ENCODE data around the gene PRDX1. TPM values are rescaled to one million over a fixed set of nuclear protein-coding genes. Genes with fewer than 3 reads are reported as not detected.

The PRDX1 gene
- total RNA-seq, 1 donor from 2014 or later, result 351 TPM

GRCh38 chr1:45554198-45554597 lies 32.5 kb upstream of the PRDX1 start:
- ATAC-seq (ENCODE audit: low read depth), result no peak
- Mint-ChIP-seq H3K36me3 (ENCODE audit: low read depth) (peaks cover 43% of the 10 kb centered on the region), H3K27ac (no peak overlapping the region), H3K9me3 (no peaks in the 10 kb centered on the region), H3K4me3 (no peak overlapping the region), H3K27me3 (no peaks in the 10 kb centered on the region), H3K4me1 (peaks cover 33% of the 10 kb centered on the region)
- ChIA-PET CTCF (interaction anchor here (0.7 kb wide), 1 partner anchor 42 kb away, joined by 3 read pairs; no protein-coding TSS in a partner anchor), POLR2A (interaction anchor here (0.9 to 13.9 kb wide), 3 partner anchors 9 to 33 kb away, joined by 3 to 457 read pairs (median 6); partner anchors contain the start of gene PRDX1)
- DNase-seq, result no peak
- TF ChIP-seq CTCF (IDR thresholded peaks at IDR 0.05), result no peak
- intact Hi-C loops (cut with micrococcal nuclease), result no loop called here

GRCh38 chr1:45552331-45552730 lies 30.6 kb upstream of the PRDX1 start:
- TF ChIP-seq CTCF (IDR thresholded peaks at IDR 0.05), result no peak
- H3K27ac Mint-ChIP-seq, result no peak overlapping the region
- ATAC-seq (ENCODE audit: low read depth) (no peak), DNase-seq (no peak)
- no peaks in the 10 kb centered on the region for H3K9me3 Mint-ChIP-seq
- intact Hi-C loops (cut with micrococcal nuclease), result no loop called here
- POLR2A ChIA-PET, result interaction anchor here (0.7 to 13.9 kb wide), 2 partner anchors 9 to 31 kb away, joined by 3 to 457 read pairs; partner anchors contain the start of gene PRDX1
- CTCF ChIA-PET, result interaction anchor here (1.3 to 2.2 kb wide), 2 partner anchors 19 to 41 kb away, joined by 6 to 9 read pairs; no protein-coding TSS in a partner anchor
- H3K4me1 Mint-ChIP-seq, result peaks cover 25% of the 10 kb centered on the region
- H3K4me3 Mint-ChIP-seq, result peak overlapping the region; percentile 65
- H3K36me3 Mint-ChIP-seq (ENCODE audit: low read depth), result peaks cover 35% of the 10 kb centered on the region
- no peaks in the 10 kb centered on the region for H3K27me3 Mint-ChIP-seq

GRCh38 chr1:45551684-45552083 lies 30.0 kb upstream of the PRDX1 start:
- no peak for DNase-seq
- Mint-ChIP-seq H3K4me3 (peak overlapping the region; percentile 99), H3K36me3 (ENCODE audit: low read depth) (peaks cover 32% of the 10 kb centered on the region), H3K9me3 (no peaks in the 10 kb centered on the region), H3K4me1 (peaks cover 26% of the 10 kb centered on the region), H3K27me3 (no peaks in the 10 kb centered on the region), H3K27ac (peak overlapping the region; percentile 95)
- TF ChIP-seq CTCF (IDR thresholded peaks at IDR 0.05), result no peak
- POLR2A ChIA-PET, result interaction anchor here (0.5 to 13.9 kb wide), 15 partner anchors 8 to 830 kb away, joined by 3 to 457 read pairs (median 6); partner anchors contain the start of genes CCDC163, GPBP1L1, MMACHC and NASP
- ATAC-seq (ENCODE audit: low read depth), result no peak
- intact Hi-C loops (cut with micrococcal nuclease), result loop anchor here (1.0 to 2.0 kb wide), 4 partner anchors 19 to 695 kb away; partner anchors contain the start of genes CCDC163, MMACHC and RAD54L
- CTCF ChIA-PET, result interaction anchor here (0.5 to 2.2 kb wide), 8 partner anchors 17 to 191 kb away, joined by 3 to 10 read pairs (median 6); partner anchors contain the start of gene PRDX1

GRCh38 chr1:45550401-45551351 lies 29.0 kb upstream of the PRDX1 start, which contains the start of gene AKR1A1:
Gene AKR1A1, plus strand, starts transcription at chr1:45550826. Its CDS starts 10,969 bp downstream, at chr1:45561795.
- H3K4me3 Mint-ChIP-seq, result peak within 1 kb of the TSS; percentile 99
- H3K27ac Mint-ChIP-seq, result peak within 1 kb of the TSS; percentile 95
- DNase-seq (peak; percentile 91), ATAC-seq (ENCODE audit: low read depth) (peak; percentile 91)
- no peak for TF ChIP-seq CTCF (IDR thresholded peaks at IDR 0.05)
- POLR2A ChIA-PET, result interaction anchor here (0.5 to 13.9 kb wide), 26 partner anchors 9 to 852 kb away, joined by 3 to 457 read pairs (median 4); partner anchors contain the start of genes CCDC163, GPBP1L1, MMACHC and MUTYH
- H3K4me1 Mint-ChIP-seq, result peaks cover 35% of the 10 kb centered on the region
- H3K36me3 Mint-ChIP-seq (ENCODE audit: low read depth), result peaks cover 25% of the 10 kb centered on the region
- no peaks in the 10 kb centered on the region for H3K9me3 Mint-ChIP-seq
- CTCF ChIA-PET, result interaction anchor here (0.5 to 2.2 kb wide), 9 partner anchors 18 to 190 kb away, joined by 3 to 10 read pairs (median 6); partner anchors contain the start of gene PRDX1
- H3K27me3 Mint-ChIP-seq, result no peaks in the 10 kb centered on the region
- intact Hi-C loops (cut with micrococcal nuclease), result loop anchor here (1.0 to 2.0 kb wide), 6 partner anchors 20 to 696 kb away; partner anchors contain the start of genes CCDC163, MMACHC, PRDX1 and RAD54L

Data from activated B cell treated with CpG ODN at 0.5 μM for 24 hours (primary cell).